GM10847 (cell line): ENCODE data around the gene CACNA1B.

ENCODE experiments used
- POLR2A ChIP-seq: IDR thresholded peaks from 2 replicates; pipeline ENCODE4 v1.6.1; 2011; ENCODE audit not compliant: insufficient read length; ENCODE audit errors: extremely low read depth

Gene CACNA1B

DNA sequence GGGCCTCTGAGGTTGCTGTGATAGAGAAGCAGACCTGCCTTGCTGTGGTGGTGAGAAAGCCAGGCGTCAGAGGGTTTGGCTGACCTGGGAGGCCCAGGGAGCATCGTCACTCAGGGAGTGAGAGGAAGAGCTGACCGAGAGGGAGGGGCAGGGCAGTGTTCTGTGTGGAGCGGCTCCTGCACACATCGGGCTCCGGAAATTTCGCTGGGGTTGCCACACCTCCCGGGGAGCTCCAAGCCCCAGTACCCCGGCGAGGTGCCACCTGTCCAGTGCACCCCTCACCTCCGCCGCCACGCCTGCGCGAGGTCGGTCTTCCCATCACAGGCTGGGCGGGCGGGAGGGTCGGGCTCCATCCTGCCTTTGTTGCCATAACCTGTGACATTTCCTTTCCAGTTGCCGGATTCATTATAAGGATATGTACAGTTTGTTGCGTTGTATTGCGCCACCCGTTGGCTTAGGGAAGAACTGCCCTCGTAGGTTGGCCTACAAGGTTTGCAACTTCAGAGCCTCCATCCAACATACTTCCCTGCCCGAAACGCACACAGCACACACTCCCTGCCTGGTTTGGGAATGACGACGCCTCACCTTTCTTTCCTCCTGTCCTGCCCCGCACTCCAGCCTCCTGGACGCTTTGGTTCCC, 223.2 kb downstream of the CACNA1B start:
- TF ChIP-seq POLR2A, result no peak

DNA sequence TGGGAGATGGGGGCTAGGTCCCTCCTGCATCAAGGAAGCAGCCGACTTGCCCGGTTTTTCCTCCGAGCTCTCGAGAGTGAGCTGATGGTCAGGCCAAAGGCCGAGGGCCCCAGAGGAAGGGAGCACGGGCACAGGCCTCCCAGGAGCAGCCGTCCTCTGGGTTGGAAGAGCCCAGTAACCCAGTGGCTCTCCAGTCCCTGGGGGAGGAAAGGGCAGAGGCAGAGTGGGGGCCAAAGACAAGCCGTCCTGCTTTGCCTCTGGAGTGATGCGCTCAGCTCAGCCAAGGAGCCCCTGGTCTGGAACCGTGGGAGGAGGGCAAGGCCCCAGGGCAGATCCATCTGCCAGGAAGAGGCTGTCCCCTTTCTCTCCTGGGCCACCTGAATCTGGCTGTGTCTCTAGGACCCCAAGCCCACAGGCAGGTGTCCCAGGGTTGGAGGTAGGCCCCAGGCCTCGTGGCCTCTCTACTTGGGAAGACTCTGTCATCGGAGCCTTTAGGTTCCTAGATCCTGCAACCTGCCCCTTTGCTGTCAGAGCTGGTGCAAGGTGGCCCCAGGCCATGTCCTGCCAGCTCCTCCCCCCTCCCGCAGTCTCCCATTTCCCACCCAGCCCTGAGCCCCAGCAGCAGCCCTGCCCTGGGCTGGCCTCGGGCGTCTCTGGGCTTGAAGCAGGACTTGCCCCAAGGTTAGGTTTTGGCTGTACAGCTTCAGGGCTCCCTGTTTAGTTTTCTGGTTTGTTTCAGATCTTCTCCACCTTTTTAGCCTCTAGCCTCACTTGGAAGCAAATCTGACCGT, 224.1 kb downstream of the CACNA1B start:
- no peak for TF ChIP-seq POLR2A

DNA sequence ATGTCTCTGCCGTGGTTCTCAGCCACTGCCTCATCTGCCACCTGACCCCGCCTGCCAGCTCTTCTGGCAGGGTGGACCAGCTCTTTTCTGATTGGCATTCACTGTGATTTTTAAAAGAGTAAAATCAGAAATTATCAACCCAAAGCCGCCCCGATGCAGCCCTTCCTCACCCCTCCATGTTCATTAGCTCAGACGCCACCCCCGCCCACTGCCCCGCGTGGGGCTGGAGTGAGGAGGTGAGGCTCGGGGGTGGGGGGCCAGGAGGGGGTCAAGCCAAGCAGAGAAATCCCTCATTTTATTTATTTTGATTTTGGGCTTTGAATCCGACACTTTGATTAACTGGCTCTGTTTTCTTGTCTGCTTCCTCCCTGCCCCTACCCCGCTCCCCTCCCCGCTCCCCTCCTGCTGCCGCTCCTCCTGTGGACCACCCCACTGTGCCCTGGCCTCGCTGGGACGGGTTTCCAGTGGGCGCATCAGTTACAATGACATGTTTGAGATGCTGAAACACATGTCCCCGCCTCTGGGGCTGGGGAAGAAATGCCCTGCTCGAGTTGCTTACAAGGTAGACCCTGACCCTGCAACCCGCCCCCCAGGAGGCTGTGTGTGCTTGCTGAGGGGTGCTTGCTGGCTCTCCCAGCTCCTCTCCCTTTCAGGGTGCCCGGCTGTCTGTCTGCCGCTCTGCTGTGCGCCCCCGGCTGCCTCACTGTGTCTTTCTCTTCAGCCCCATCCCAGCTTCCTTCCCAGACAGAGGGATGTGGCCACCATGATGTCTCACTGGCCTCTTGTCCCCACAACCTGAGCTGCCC, 224.9 kb downstream of the CACNA1B start:
- no peak for TF ChIP-seq POLR2A

- TF ChIP-seq POLR2A, result no peak
These were observed 225.7 kb downstream of the CACNA1B start for GRCh38 chr9:138103111-138103848.

DNA sequence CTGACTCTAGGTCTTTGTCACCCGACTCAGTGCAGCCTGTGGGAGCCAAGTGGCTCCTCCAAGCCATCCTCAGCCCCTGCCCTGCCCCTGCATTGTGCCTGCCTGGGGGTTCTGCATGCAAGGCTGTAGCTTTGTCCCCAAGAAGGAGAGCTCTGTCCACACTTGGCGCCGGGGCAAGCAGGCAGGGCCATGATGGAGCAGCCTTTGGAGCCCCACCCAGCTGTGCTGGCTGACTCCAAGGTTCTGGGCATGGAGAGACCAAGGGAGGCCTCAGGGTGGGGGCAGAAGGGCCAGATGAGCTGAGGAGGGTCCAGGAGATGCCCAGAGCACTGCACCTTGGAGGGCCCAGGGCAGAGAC, 226.2 kb downstream of the CACNA1B start:
- TF ChIP-seq POLR2A, result no peak

GRCh38 chr9:138104251-138105122, 226.9 kb downstream of the CACNA1B start:
- TF ChIP-seq POLR2A, result no peak

DNA sequence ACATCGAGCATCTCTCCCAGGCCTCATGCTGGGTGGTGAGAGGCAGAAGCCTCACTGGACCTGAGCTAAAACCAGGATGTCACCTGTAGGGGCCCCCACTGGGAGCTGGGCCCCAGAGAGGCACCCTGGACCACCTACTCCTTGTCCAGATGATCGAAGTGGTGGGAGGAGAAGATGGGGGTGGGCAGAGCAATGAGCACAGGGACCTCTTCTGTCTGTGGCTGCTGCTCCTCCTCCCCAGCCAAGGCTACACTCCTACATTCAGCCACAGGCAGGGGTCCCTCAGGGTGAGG, 227.5 kb downstream of the CACNA1B start:
- no peak for TF ChIP-seq POLR2A

- no peak for TF ChIP-seq POLR2A
These were observed 228.3 kb downstream of the CACNA1B start for GRCh38 chr9:138105561-138106505.

DNA sequence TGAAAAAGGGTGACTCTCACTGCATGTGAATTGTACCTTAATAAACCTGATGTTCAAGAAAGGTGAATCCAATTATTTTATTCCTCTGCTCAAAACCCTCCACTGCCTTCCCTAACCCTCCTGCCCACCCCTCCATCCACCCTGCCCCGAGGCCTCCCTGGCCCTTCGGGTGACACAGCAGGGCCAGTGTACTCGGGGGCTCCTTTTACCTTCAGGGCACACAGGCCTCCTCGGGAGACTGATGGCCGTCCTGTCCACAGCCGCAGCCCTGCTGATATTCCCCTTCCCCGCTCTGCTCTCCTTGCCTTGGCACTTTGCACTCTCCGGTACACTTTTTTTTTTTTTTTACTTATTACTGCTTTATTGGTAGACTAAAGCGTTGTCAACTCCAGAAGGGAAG, 234.0 kb downstream of the CACNA1B start:
- TF ChIP-seq POLR2A, result no peak

GRCh38 chr9:138112090-138112748, 234.6 kb downstream of the CACNA1B start:
- TF ChIP-seq POLR2A, result no peak

- TF ChIP-seq POLR2A, result no peak
These were observed 235.4 kb downstream of the CACNA1B start for GRCh38 chr9:138112791-138113600.
